Sigmoid colon (tissue), 4 donors: Measurements from ENCODE around the gene MEIOC.

Experiments
- EP300 ChIP-seq, 4 donors: sonication (generic); formaldehyde crosslinking; IDR thresholded peaks; one replicate each; pipeline ENCODE4 v1.6.1; 2017; ENCODE audit warnings: antibody characterized with exemption in 4 of 4
- POLR2A ChIP-seq, 2 donors: fragments of 450-650 bp; IDR thresholded peaks; one replicate each; pipeline ENCODE4 v1.6.1; 2016; ENCODE audit warnings: antibody characterized with exemption in 2 of 2, mild to moderate bottlenecking in 2 of 2, moderate library complexity in 2 of 2
- TF ChIP-seq, protein P1 (sequence below), 4 experiments: fragments of 450-650 bp in 3 of 4; fragments of 200-600 bp in 1 of 4; IDR thresholded peaks; one replicate each; pipeline ENCODE4 v1.5.1; 2016 to 2019; ENCODE audit warnings: antibody characterized with exemption in 4 of 4, mild to moderate bottlenecking in 3 of 4, moderate library complexity in 2 of 4

DNA sequence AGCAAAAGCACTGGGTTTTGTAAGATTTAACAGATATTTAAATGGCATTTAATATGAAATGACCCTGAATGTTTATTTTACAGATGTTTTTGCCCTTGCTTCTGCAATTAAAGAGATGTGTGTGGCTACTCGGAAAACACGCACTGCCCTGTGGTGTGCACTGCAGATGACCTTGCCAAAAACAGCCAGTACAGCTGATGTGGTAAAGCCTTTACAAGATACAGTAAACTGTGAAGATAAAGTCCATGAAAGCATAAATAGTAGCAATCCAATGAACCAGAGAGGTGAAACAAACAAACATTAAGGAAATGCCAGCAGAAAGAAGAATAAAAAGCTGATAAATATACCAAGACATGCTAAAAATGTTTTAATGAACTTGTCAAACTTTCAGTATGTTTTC is 17.6 kb downstream of the MEIOC start:
- TF ChIP-seq, protein P1, sequence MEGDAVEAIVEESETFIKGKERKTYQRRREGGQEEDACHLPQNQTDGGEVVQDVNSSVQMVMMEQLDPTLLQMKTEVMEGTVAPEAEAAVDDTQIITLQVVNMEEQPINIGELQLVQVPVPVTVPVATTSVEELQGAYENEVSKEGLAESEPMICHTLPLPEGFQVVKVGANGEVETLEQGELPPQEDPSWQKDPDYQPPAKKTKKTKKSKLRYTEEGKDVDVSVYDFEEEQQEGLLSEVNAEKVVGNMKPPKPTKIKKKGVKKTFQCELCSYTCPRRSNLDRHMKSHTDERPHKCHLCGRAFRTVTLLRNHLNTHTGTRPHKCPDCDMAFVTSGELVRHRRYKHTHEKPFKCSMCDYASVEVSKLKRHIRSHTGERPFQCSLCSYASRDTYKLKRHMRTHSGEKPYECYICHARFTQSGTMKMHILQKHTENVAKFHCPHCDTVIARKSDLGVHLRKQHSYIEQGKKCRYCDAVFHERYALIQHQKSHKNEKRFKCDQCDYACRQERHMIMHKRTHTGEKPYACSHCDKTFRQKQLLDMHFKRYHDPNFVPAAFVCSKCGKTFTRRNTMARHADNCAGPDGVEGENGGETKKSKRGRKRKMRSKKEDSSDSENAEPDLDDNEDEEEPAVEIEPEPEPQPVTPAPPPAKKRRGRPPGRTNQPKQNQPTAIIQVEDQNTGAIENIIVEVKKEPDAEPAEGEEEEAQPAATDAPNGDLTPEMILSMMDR (IDR thresholded peaks at IDR 0.05), result no peak
- TF ChIP-seq EP300 (IDR thresholded peaks at IDR 0.05), result no peak
- TF ChIP-seq POLR2A (IDR thresholded peaks at IDR 0.05), result no peak
